PC-9 (cell line): ENCODE data around the gene GLP2R.

Experiments
- EZH2 ChIP-seq: fragments of 200-600 bp; sonication (generic); IDR thresholded peaks from 2 replicates; pipeline ENCODE4 v1.8.0; 2017; ENCODE audit warnings: antibody characterized with exemption, low read depth
- TF ChIP-seq, protein P1 (sequence below): fragments of 200-600 bp; sonication (generic); conservative IDR thresholded peaks from 2 replicates; pipeline ENCODE4 v1.6.1; 2017; ENCODE audit warnings: mixed run types, antibody characterized with exemption, mild to moderate bottlenecking, moderate library complexity

GRCh38 chr17:9904277-9905077 is 78.8 kb downstream of the GLP2R start:
- TF ChIP-seq, protein P1, sequence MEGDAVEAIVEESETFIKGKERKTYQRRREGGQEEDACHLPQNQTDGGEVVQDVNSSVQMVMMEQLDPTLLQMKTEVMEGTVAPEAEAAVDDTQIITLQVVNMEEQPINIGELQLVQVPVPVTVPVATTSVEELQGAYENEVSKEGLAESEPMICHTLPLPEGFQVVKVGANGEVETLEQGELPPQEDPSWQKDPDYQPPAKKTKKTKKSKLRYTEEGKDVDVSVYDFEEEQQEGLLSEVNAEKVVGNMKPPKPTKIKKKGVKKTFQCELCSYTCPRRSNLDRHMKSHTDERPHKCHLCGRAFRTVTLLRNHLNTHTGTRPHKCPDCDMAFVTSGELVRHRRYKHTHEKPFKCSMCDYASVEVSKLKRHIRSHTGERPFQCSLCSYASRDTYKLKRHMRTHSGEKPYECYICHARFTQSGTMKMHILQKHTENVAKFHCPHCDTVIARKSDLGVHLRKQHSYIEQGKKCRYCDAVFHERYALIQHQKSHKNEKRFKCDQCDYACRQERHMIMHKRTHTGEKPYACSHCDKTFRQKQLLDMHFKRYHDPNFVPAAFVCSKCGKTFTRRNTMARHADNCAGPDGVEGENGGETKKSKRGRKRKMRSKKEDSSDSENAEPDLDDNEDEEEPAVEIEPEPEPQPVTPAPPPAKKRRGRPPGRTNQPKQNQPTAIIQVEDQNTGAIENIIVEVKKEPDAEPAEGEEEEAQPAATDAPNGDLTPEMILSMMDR: no peak
- TF ChIP-seq EZH2: no peak
